IMR-90 (cell line): ENCODE measurements around the gene KDM3B. TPM values are rescaled to one million over a fixed set of nuclear protein-coding genes. Genes with fewer than 3 reads are reported as not detected.
A peak's percentile ranks its signal among the peaks of the same experiment; 100 is the strongest.

ENCODE experiments used
- ATAC-seq: fragments of 200-7000 bp; cut with Tn5 transposase; 2 replicates; pipeline ENCODE4 v1.9.1; 2020; ENCODE audit warnings: low read depth, mild to moderate bottlenecking, moderate library complexity
- BruUV-seq: library from RNA; stranded (reverse); fragments of 400-500 nt; replicated peaks from 2 replicates; lab custom pipeline; 2021; lab: Mats Ljungman, UMichigan
- CTCF ChIA-PET: fragments of 300-600 bp; formaldehyde crosslinking; extraction: SDS; loops from one replicate; lab custom pipeline; 2021; ENCODE audit warnings: antibody characterized with exemption; lab: Yijun Ruan, JAX
- POLR2A ChIA-PET: fragments of 300-600 bp; sonication (Branson Sonifier 250); formaldehyde crosslinking; loops from one replicate; lab custom pipeline; 2022; ENCODE audit warnings: antibody characterized with exemption; ENCODE audit not compliant: unreplicated experiment; lab: Charles Lee
- DNase-seq: peaks from one replicate; pipeline ENCODE4 v3.0.0; 2013
- H2AFZ ChIP-seq: replicated peaks from 2 replicates; pipeline ENCODE3; 2013; ENCODE audit warnings: low read length, mild to moderate bottlenecking; ENCODE audit not compliant: poor library complexity
- H2AK5ac ChIP-seq: 2 replicates; pipeline ENCODE4 v1.6.1; 2013; ENCODE audit warnings: low read depth, low read length, inconsistent platforms
- H2AK9ac ChIP-seq: replicated peaks from 2 replicates; pipeline ENCODE3; 2013; ENCODE audit warnings: mild to moderate bottlenecking, low read depth, low read length, moderate library complexity; ENCODE audit not compliant: poor library complexity
- H2BK120ac ChIP-seq: 2 replicates; pipeline ENCODE4 v1.6.1; 2013; ENCODE audit warnings: low read depth, low read length, inconsistent platforms
- H2BK15ac ChIP-seq: 3 replicates; pipeline ENCODE4 v1.6.1; 2013; ENCODE audit warnings: low read depth, low read length, inconsistent platforms
- H2BK20ac ChIP-seq: 2 replicates; pipeline ENCODE4 v1.6.1; 2013; ENCODE audit warnings: low read depth, mild to moderate bottlenecking, inconsistent platforms, low read length, moderate library complexity
- H2BK5ac ChIP-seq: 2 replicates; pipeline ENCODE4 v1.6.1; 2013; ENCODE audit warnings: mild to moderate bottlenecking, low read depth, low read length, inconsistent platforms; ENCODE audit not compliant: poor library complexity, severe bottlenecking
- H3K14ac ChIP-seq: replicated peaks from 2 replicates; pipeline ENCODE4 v1.6.1; 2013; ENCODE audit warnings: low read depth, low read length, inconsistent platforms
- H3K18ac ChIP-seq: 2 replicates; pipeline ENCODE4 v1.6.1; 2013; ENCODE audit warnings: low read depth, low read length, control low read depth
- H3K23ac ChIP-seq: 2 replicates; pipeline ENCODE4 v1.6.1; 2013; ENCODE audit warnings: low read depth, low read length, inconsistent platforms
- H3K27ac ChIP-seq: 2 replicates; pipeline ENCODE4 v1.5.1; 2013; ENCODE audit warnings: mild to moderate bottlenecking, control low read depth, low read length; ENCODE audit not compliant: insufficient read depth
- H3K27me3 ChIP-seq: 2 replicates; pipeline ENCODE4 v1.6.1; 2013; ENCODE audit warnings: low read length; ENCODE audit not compliant: control insufficient read depth, insufficient read depth
- H3K36me3 ChIP-seq: 2 replicates; pipeline ENCODE4 v1.6.1; 2013; ENCODE audit warnings: low read length, mixed read lengths; ENCODE audit not compliant: control insufficient read depth, insufficient read depth
- H3K4ac ChIP-seq: 2 replicates; pipeline ENCODE4 v1.6.1; 2013; ENCODE audit warnings: low read depth, low read length, inconsistent platforms
- H3K4me1 ChIP-seq: 2 replicates; pipeline ENCODE4 v1.6.1; 2013; ENCODE audit warnings: low read length, mixed read lengths; ENCODE audit not compliant: control insufficient read depth, insufficient read depth
- H3K4me2 ChIP-seq: 2 replicates; pipeline ENCODE4 v1.6.1; 2013; ENCODE audit warnings: low read depth, mild to moderate bottlenecking, control low read depth, low read length, moderate library complexity
- H3K4me3 ChIP-seq: 2 replicates; pipeline ENCODE4 v1.5.1; 2013; ENCODE audit warnings: low read depth, mild to moderate bottlenecking, control low read depth, low read length, moderate library complexity; ENCODE audit not compliant: insufficient read depth
- H3K56ac ChIP-seq: 2 replicates; pipeline ENCODE4 v1.6.1; 2013; ENCODE audit warnings: low read length, inconsistent platforms; ENCODE audit not compliant: insufficient read depth; ENCODE audit errors: extremely low read depth
- H3K79me1 ChIP-seq, 2 experiments: 2 replicates each; pipeline ENCODE4 v1.6.1; 2013; ENCODE audit warnings: low read length in 2 of 2, inconsistent platforms in 1 of 2, low read depth in 1 of 2
- H3K9ac ChIP-seq: 2 replicates; pipeline ENCODE4 v1.6.1; 2013; ENCODE audit warnings: low read depth, low read length, control low read depth
- H3K9me1 ChIP-seq: 2 replicates; pipeline ENCODE4 v1.6.1; 2013; ENCODE audit warnings: low read length, inconsistent platforms; ENCODE audit not compliant: insufficient read depth
- H3K9me3 ChIP-seq: 2 replicates; pipeline ENCODE4 v1.6.1; 2013; ENCODE audit warnings: low read length; ENCODE audit not compliant: control insufficient read depth, insufficient read depth
- H4K20me1 ChIP-seq: 2 replicates; pipeline ENCODE4 v1.6.1; 2013; ENCODE audit warnings: low read length, inconsistent platforms; ENCODE audit not compliant: insufficient read depth
- H4K5ac ChIP-seq: 2 replicates; pipeline ENCODE4 v1.6.1; 2013; ENCODE audit warnings: mild to moderate bottlenecking, low read depth, low read length, control low read depth
- H4K8ac ChIP-seq, 2 experiments: 2 replicates each; pipeline ENCODE4 v1.6.1; 2013; ENCODE audit warnings: low read depth in 2 of 2, low read length in 2 of 2, control low read depth in 1 of 2, inconsistent platforms in 1 of 2
- H4K91ac ChIP-seq: 2 replicates; pipeline ENCODE4 v1.6.1; 2013; ENCODE audit warnings: low read depth, low read length, inconsistent platforms; ENCODE audit not compliant: insufficient read depth
- BHLHE40 ChIP-seq: fragments of 150-350 bp; IDR thresholded peaks from 2 replicates; pipeline ENCODE4 v1.6.1; 2016; ENCODE audit warnings: mild to moderate bottlenecking, low read depth, low read length
- CEBPB ChIP-seq: IDR thresholded peaks from 2 replicates; pipeline ENCODE4 v1.6.1; 2012; ENCODE audit warnings: low read depth, low read length, improper control_type of control experiment
- CHD1 ChIP-seq: IDR thresholded peaks from 2 replicates; pipeline ENCODE4 v1.6.1; 2012; ENCODE audit warnings: low read depth, low read length, improper control_type of control experiment
- CTCF ChIP-seq: conservative IDR thresholded peaks from 2 replicates; pipeline ENCODE4 v1.5.1; 2012; ENCODE audit warnings: mild to moderate bottlenecking, low read depth, low read length, improper control_type of control experiment
- ELK1 ChIP-seq: fragments of 150-350 bp; IDR thresholded peaks from 2 replicates; pipeline ENCODE4 v1.6.1; 2016; ENCODE audit warnings: low read depth, mild to moderate bottlenecking, low read length, moderate library complexity, borderline replicate concordance
- MAFK ChIP-seq: IDR thresholded peaks from 2 replicates; pipeline ENCODE4 v1.6.1; 2012; ENCODE audit warnings: low read depth, low read length, improper control_type of control experiment
- MAZ ChIP-seq: IDR thresholded peaks from 2 replicates; pipeline ENCODE4 v1.6.1; 2012; ENCODE audit warnings: low read depth, mild to moderate bottlenecking, low read length, improper control_type of control experiment, moderate library complexity, borderline replicate concordance
- MXI1 ChIP-seq: IDR thresholded peaks from 2 replicates; pipeline ENCODE4 v1.6.1; 2012; ENCODE audit warnings: low read depth, mild to moderate bottlenecking, low read length, moderate library complexity, borderline replicate concordance
- NFE2L2 ChIP-seq: fragments of 150-350 bp; IDR thresholded peaks from 2 replicates; pipeline ENCODE4 v1.6.1; 2016; ENCODE audit warnings: low read depth, mild to moderate bottlenecking, low read length
- RAD21 ChIP-seq: IDR thresholded peaks from 2 replicates; pipeline ENCODE4 v1.6.1; 2012; ENCODE audit warnings: low read length, improper control_type of control experiment
- SMC3 ChIP-seq: fragments of 150-350 bp; IDR thresholded peaks from 2 replicates; pipeline ENCODE4 v1.6.1; 2016; ENCODE audit warnings: low read depth, mild to moderate bottlenecking, antibody characterized with exemption, low read length, moderate library complexity
- WGBS, 2 experiments: methylation state at CpG; one replicate each; pipeline versions ENCODE4 v1.1.5 to v1.1.7; 2013; ENCODE audit warnings: missing lambda C conversion rate in 2 of 2; ENCODE audit not compliant: insufficient read length in 1 of 2; ENCODE audit errors: extremely low coverage in 2 of 2; 5-methylcytosine and 5-hydroxymethylcytosine counted together
- dilution Hi-C: fragments of 300-500 bp; cut with HindIII; formaldehyde crosslinking; loops from one replicate; pipeline ENCODE4 v1.14.3; 2018; ENCODE audit warnings: low sequenced_read_pairs; ENCODE audit not compliant: unreplicated experiment
- in situ Hi-C: fragments of 300-500 bp; cut with MboI; formaldehyde crosslinking; loops from 3 replicates; pipeline ENCODE4 v1.14.3; 2019; ENCODE audit warnings: low sequenced_read_pairs, inconsistent platforms, mixed read lengths
- intact Hi-C: fragments of 100-400 bp; cut with micrococcal nuclease; formaldehyde crosslinking; loops from 2 replicates; pipeline ENCODE4 v1.10.0; 2022
- polyA plus RNA-seq, 3 experiments: library from polyadenylated mRNA; depleted of rRNA; stranded (reverse); fragments of >200 nt; gene quantifications; 2 replicates each; pipeline ENCODE4 v1.2.3, GENCODE V29; 2012; ENCODE audit warnings: low replicate concordance in 1 of 3
- total RNA-seq: library from RNA; depleted of rRNA; stranded (reverse); fragments of >200 nt; gene quantifications from 2 replicates; pipeline ENCODE4 v1.2.3, GENCODE V29; 2012
- TF ChIP-seq, protein P1 (sequence below): fragments of 150-350 bp; IDR thresholded peaks from 2 replicates; pipeline ENCODE4 v1.6.1; 2017; ENCODE audit warnings: mild to moderate bottlenecking, antibody characterized with exemption, low read length, low read depth

KDM3B gene
- total and polyA plus RNA-seq, 2 of the 4 experiments (the other 2 are of a cell fraction), result 19.4 to 35.8 TPM

DNA sequence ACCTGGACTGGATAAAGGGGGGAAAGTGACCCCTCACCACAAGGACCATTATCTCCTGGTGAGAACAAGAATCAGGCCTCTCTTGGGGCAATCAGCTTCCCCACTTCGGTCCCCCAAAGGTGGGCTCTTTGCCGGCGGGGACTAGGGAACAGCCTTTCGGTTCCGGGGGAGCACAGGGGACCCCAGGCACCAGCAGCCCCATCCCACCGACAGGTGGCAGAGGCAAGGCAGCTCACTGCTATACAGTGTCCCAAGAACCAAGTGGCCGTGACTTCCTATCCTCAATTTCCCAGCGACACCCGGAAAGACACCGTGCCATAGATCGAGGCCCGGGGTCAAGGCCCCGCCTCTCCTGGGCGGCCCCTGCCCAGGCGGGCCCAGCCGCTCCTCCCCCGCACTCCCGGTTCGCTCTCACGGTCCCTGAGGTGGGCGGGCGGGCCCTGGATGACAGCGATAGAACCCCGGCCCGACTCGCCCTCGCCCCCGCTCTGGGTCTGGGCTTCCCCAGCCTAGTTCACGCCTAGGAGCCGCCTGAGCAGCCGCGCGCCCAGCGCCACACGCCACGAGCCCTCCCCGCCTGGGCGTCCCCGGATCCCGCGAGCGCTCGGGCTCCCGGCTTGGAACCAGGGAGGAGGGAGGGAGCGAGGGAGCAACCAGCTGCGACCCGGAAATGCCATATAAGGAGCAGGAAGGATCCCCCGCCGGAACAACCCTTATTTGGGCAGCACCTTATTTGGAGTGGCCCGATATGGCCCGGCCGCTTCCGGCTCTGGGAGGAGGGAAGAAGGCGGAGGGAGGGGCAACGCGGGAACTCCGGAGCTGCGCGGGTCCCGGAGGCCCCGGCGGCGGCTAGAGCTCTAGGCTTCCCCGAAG lies 112.1 kb downstream of the KDM3B start:
- peak overlapping the region; percentile 65 for H3K9ac ChIP-seq
- H2BK5ac ChIP-seq, result peak overlapping the region; percentile 78
- no peaks in the 10 kb centered on the region for H3K9me3 ChIP-seq
- ATAC-seq (peak; percentile 62), DNase-seq (peak; percentile 98)
- peak overlapping the region; percentile 48; the same call in 1 of the 3 replicates for H2BK15ac ChIP-seq
- peak overlapping the region; percentile 86 for H2AK5ac ChIP-seq
- in situ Hi-C loops, result no loop called here
- H2AFZ ChIP-seq, result peak overlapping the region; percentile 100
- peak overlapping the region; percentile 89 for H3K4ac ChIP-seq
- peak overlapping the region; percentile 88 for H3K56ac ChIP-seq
- WGBS, 2 experiments, result 0% methylated on average over 24 of the region's 64 CpGs; no CpG with 5 or more reads in 1 of the 2 experiments
- H3K14ac ChIP-seq, result peak overlapping the region; percentile 71
- CTCF ChIA-PET, result interaction anchor here (0.5 to 2.2 kb wide), 11 partner anchors 9 to 89 kb away, joined by 3 to 10 read pairs (median 3); no protein-coding TSS in a partner anchor
- peaks cover 13 to 38% of the 10 kb centered on the region in 2 experiments for H3K79me1 ChIP-seq
- BruUV-seq, result no TSS peak
- H3K27ac ChIP-seq, result peak overlapping the region; percentile 88
- peak overlapping the region; percentile 74; the same call in 1 of the 2 replicates for H3K23ac ChIP-seq
- POLR2A ChIA-PET, result interaction anchor here (0.5 to 1.4 kb wide), 5 partner anchors 13 to 83 kb away, joined by 3 to 7 read pairs (median 6); partner anchors contain the start of gene ETF1
- peak overlapping the region; percentile 59 to 94 for H4K8ac ChIP-seq
- intact Hi-C loops, result loop anchor here (1.0 kb wide), 2 partner anchors 14 to 79 kb away; partner anchors contain the start of gene ETF1
- H2AK9ac ChIP-seq, result peak overlapping the region; percentile 98
- peak overlapping the region; percentile 52; the same call in 1 of the 2 replicates for H2BK120ac ChIP-seq
- peaks cover 18% of the 10 kb centered on the region for H3K36me3 ChIP-seq
- dilution Hi-C loops, result no loop called here
- peak overlapping the region; percentile 79 for H3K4me2 ChIP-seq
- peaks cover 12% of the 10 kb centered on the region; the same call in 1 of the 2 replicates for H3K4me1 ChIP-seq
- peak overlapping the region; percentile 66 for H3K4me3 ChIP-seq
- peaks cover 42% of the 10 kb centered on the region for H4K20me1 ChIP-seq
- H3K18ac ChIP-seq, result peak overlapping the region; percentile 12; the same call in 1 of the 2 replicates
- peak overlapping the region; percentile 4; the same call in 1 of the 2 replicates for H4K5ac ChIP-seq
- H2BK20ac ChIP-seq, result no peak overlapping the region
- no peaks in the 10 kb centered on the region for H3K27me3 ChIP-seq
- H3K9me1 ChIP-seq, result peaks cover 19% of the 10 kb centered on the region
- H4K91ac ChIP-seq, result peak overlapping the region; percentile 75
- TF ChIP-seq SMC3 (no peak), CTCF (no peak), CHD1 (no peak), NFE2L2 (no peak; the same call in 1 of the 2 replicates), RAD21 (no peak), ELK1 (peak; percentile 100), BHLHE40 (peak; percentile 34), CEBPB (no peak), MAFK (no peak), MAZ (no peak), MXI1 (no peak)
- TF ChIP-seq, protein P1, sequence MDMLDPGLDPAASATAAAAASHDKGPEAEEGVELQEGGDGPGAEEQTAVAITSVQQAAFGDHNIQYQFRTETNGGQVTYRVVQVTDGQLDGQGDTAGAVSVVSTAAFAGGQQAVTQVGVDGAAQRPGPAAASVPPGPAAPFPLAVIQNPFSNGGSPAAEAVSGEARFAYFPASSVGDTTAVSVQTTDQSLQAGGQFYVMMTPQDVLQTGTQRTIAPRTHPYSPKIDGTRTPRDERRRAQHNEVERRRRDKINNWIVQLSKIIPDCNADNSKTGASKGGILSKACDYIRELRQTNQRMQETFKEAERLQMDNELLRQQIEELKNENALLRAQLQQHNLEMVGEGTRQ, result 0 out of 2 replicates have a peak, but pooled peaks have one; percentile 40
